ENCODE measurements around the gene CUEDC2.

The CUEDC2 gene

GRCh38 chr10:102398172-102399020 is 34.0 kb downstream of the CUEDC2 start:
- Histone ChIP-seq H3K27me3 (no peaks in the 10 kb centered on the region), H3K9me3 (no peaks in the 10 kb centered on the region), H3K4me1 (peaks cover 5 to 46% (median 29%) of the 10 kb centered on the region in 4 donors), H3K36me3 (peaks cover 12 to 43% (median 20%) of the 10 kb centered on the region in 3 donors), H3K27ac (peak overlapping the region; percentile 71 to 89), H3K4me3 (peak overlapping the region in 1 of 2 donors; percentile 64)
- TF ChIP-seq CTCF (IDR thresholded peaks at IDR 0.05): no peak
- intact Hi-C loops (cut with DNase I; ENCODE audit: low total_unique reads): loop anchor here (1.0 kb wide), 1 partner anchor 23 kb away; no protein-coding TSS in a partner anchor
- no peak for DNase-seq

- no peak for DNase-seq
- H3K9me3 ChIP-seq: no peaks in the 10 kb centered on the region
- intact Hi-C loops (cut with DNase I; ENCODE audit: low total_unique reads): no loop called here
- H3K4me1 ChIP-seq: peaks cover 5 to 47% (median 31%) of the 10 kb centered on the region in 4 donors
- H3K36me3 ChIP-seq: peaks cover 12 to 34% (median 14%) of the 10 kb centered on the region in 3 donors
- no peak for TF ChIP-seq CTCF (IDR thresholded peaks at IDR 0.05)
- no peak overlapping the region for H3K27ac ChIP-seq
- H3K4me3 ChIP-seq: no peak overlapping the region
- no peaks in the 10 kb centered on the region for H3K27me3 ChIP-seq
These were observed 34.9 kb downstream of the CUEDC2 start for GRCh38 chr10:102397222-102398171.

- no peaks in the 10 kb centered on the region for H3K27me3 ChIP-seq
- TF ChIP-seq CTCF (IDR thresholded peaks at IDR 0.05): no peak
- H3K4me1 ChIP-seq: peaks cover 5 to 47% (median 31%) of the 10 kb centered on the region in 4 donors
- H3K27ac ChIP-seq: peak overlapping the region; percentile 91 to 93
- no peak for DNase-seq
- no peaks in the 10 kb centered on the region for H3K9me3 ChIP-seq
- peaks cover 7 to 27% (median 8%) of the 10 kb centered on the region in 3 donors for H3K36me3 ChIP-seq
- H3K4me3 ChIP-seq: peak overlapping the region in 1 of 2 donors; percentile 79
- intact Hi-C loops (cut with DNase I; ENCODE audit: low total_unique reads): no loop called here
These were observed 35.6 kb downstream of the CUEDC2 start for GRCh38 chr10:102396730-102397151.

GRCh38 chr10:102396317-102396650 is 36.1 kb downstream of the CUEDC2 start:
- TF ChIP-seq CTCF (IDR thresholded peaks at IDR 0.05): no peak
- intact Hi-C loops (cut with DNase I; ENCODE audit: low total_unique reads): no loop called here
- Histone ChIP-seq H3K9me3 (no peaks in the 10 kb centered on the region), H3K4me3 (peak overlapping the region; percentile 64 to 79), H3K36me3 (peaks cover 3 to 22% (median 4%) of the 10 kb centered on the region in 3 donors), H3K27ac (peak overlapping the region; percentile 91 to 93), H3K27me3 (no peaks in the 10 kb centered on the region), H3K4me1 (peaks cover 5 to 47% (median 31%) of the 10 kb centered on the region in 4 donors)
- DNase-seq: no peak

All from tibial artery (tissue), 4 donors.